Measurements from ENCODE around the gene LDHD.

Gene LDHD

DNA sequence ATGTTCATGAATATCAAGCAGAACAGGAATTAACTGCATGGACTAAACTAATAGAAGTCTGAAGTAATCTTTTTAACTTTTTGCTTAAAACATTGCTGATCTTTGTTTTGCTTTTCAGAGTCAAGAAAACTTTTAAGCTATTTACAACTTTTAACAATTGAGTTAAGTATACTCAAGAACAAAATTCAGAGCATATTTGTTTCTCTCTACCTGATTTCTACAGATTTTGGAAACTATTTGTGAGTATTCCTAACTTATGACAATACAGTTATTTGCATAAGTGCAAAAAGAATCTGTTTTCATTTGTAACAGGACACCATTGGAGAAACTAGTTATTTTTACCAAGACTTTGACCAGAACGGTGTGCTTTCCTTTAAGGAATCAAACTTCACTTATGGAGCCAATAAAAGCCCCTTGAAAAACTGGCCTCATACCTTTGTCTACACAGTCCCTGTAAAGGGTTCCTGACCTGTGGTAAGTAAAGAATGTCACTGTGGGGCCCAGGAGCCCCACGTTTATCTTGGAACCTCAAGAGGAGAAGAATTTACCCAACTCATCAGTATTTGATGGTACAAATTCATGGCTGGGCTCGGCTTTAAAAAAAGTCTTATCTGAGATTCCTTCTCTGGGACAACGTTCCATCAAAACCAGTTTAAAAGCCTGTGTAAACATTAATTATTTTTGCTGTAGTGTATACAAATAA lies 11.3 kb upstream of the LDHD start:
- TF ChIP-seq GABPA (IDR thresholded peaks at IDR 0.05; ENCODE audit: low read depth) (no peak), CTCF (IDR thresholded peaks at IDR 0.05; ENCODE audit: insufficient read depth, low read length) (no peak)
- no peak for DNase-seq (ENCODE audit: low read depth in 1 of 2, low spot score in 1 of 2)
- Histone ChIP-seq H3K4me3 (replicated peaks; ENCODE audit: insufficient read depth, low read length) (no peak overlapping the region), H3K27ac (replicated peaks) (no peak overlapping the region), H3K27me3 (ENCODE audit: insufficient read depth, poor library complexity, severe bottlenecking) (no peaks in the 10 kb centered on the region)

GRCh38 chr16:75122609-75123008 lies 6.0 kb upstream of the LDHD start:
- no peaks in the 10 kb centered on the region for H3K27me3 ChIP-seq (ENCODE audit: insufficient read depth, poor library complexity, severe bottlenecking)
- TF ChIP-seq GABPA (IDR thresholded peaks at IDR 0.05; ENCODE audit: low read depth) (no peak), CTCF (IDR thresholded peaks at IDR 0.05; ENCODE audit: insufficient read depth, low read length) (no peak), POLR2AphosphoS5 (IDR thresholded peaks at IDR 0.05; ENCODE audit: low read depth) (no peak), SPI1 (IDR thresholded peaks at IDR 0.05; ENCODE audit: borderline replicate concordance, low read depth) (no peak)
- TF ChIP-seq, protein P1, sequence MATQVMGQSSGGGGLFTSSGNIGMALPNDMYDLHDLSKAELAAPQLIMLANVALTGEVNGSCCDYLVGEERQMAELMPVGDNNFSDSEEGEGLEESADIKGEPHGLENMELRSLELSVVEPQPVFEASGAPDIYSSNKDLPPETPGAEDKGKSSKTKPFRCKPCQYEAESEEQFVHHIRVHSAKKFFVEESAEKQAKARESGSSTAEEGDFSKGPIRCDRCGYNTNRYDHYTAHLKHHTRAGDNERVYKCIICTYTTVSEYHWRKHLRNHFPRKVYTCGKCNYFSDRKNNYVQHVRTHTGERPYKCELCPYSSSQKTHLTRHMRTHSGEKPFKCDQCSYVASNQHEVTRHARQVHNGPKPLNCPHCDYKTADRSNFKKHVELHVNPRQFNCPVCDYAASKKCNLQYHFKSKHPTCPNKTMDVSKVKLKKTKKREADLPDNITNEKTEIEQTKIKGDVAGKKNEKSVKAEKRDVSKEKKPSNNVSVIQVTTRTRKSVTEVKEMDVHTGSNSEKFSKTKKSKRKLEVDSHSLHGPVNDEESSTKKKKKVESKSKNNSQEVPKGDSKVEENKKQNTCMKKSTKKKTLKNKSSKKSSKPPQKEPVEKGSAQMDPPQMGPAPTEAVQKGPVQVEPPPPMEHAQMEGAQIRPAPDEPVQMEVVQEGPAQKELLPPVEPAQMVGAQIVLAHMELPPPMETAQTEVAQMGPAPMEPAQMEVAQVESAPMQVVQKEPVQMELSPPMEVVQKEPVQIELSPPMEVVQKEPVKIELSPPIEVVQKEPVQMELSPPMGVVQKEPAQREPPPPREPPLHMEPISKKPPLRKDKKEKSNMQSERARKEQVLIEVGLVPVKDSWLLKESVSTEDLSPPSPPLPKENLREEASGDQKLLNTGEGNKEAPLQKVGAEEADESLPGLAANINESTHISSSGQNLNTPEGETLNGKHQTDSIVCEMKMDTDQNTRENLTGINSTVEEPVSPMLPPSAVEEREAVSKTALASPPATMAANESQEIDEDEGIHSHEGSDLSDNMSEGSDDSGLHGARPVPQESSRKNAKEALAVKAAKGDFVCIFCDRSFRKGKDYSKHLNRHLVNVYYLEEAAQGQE (IDR thresholded peaks at IDR 0.05; ENCODE audit: insufficient replicate concordance, low read depth), result no peak
- no peak for DNase-seq (ENCODE audit: low read depth in 1 of 2, low spot score in 1 of 2)

DNA sequence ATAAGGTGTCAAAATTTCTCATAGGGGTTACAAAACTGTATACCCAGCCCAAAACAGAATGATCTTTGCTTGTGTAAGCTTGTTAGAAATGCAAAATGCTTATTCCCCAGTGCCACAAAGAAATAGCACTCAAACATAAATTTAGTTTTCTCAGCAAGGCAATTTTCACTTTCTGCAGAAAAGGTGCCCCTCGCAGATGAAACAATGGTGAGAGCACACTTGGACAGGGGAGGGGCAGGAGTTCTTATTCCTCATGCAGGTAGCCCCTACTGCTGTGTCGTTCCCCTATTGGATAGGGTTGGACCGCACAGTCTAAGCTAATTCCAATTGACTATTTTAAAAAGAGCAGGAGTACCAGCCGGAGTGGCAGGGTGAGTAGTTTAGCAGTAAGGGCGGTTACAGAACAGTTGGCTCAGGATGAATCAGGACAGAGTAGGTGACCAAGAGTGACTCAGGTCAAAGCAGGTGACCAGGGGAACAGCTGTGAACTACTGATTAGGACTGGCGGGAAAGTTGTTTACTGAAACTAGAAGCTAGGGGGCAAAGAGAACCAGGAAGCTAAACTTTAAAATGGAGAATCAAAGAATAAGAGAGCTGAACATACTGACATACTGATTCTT lies 5.5 kb upstream of the LDHD start:
- no peaks in the 10 kb centered on the region for H3K27me3 ChIP-seq (ENCODE audit: insufficient read depth, poor library complexity, severe bottlenecking)
- no peak for DNase-seq (ENCODE audit: low read depth in 1 of 2, low spot score in 1 of 2)
- H3K27ac ChIP-seq (replicated peaks), result no peak overlapping the region
- no peak overlapping the region for H3K4me3 ChIP-seq (replicated peaks; ENCODE audit: insufficient read depth, low read length)
- no peak for TF ChIP-seq GABPA (IDR thresholded peaks at IDR 0.05; ENCODE audit: low read depth)
- TF ChIP-seq CTCF (IDR thresholded peaks at IDR 0.05; ENCODE audit: insufficient read depth, low read length), result no peak
- no peak for TF ChIP-seq SPI1 (IDR thresholded peaks at IDR 0.05; ENCODE audit: borderline replicate concordance, low read depth)
- no peak for TF ChIP-seq POLR2AphosphoS5 (IDR thresholded peaks at IDR 0.05; ENCODE audit: low read depth)
- TF ChIP-seq, protein P1 (IDR thresholded peaks at IDR 0.05; ENCODE audit: insufficient replicate concordance, low read depth), result no peak

More at GRCh38 chr16:75122609-75123008, 6.0 kb upstream of the LDHD start:
- Histone ChIP-seq H3K4me3 (replicated peaks; ENCODE audit: insufficient read depth, low read length) (no peak overlapping the region), H3K27ac (replicated peaks) (no peak overlapping the region)

Measured in HL-60 (cell line).